ENCODE data around the gene CHCHD3.

DNA sequence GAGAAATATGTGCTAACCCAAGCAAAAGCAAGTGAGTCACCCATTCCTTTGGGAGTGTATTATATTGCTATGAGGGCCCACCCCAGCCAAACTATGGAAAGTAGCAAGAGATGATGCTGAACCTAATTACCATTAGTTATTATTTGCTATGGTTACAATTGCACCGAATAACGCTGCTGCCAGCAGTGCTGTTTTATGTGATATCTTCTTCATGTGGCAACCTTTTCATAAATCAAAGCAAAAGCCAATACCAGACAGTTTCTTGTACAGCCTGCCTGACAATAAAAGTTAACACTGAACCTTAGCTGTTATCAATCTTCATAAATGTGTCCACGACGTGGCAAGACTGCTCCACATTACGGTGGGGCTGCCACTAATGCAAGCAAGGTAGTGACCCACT lies 263.9 kb downstream of the CHCHD3 start:
- TF ChIP-seq, protein P1, sequence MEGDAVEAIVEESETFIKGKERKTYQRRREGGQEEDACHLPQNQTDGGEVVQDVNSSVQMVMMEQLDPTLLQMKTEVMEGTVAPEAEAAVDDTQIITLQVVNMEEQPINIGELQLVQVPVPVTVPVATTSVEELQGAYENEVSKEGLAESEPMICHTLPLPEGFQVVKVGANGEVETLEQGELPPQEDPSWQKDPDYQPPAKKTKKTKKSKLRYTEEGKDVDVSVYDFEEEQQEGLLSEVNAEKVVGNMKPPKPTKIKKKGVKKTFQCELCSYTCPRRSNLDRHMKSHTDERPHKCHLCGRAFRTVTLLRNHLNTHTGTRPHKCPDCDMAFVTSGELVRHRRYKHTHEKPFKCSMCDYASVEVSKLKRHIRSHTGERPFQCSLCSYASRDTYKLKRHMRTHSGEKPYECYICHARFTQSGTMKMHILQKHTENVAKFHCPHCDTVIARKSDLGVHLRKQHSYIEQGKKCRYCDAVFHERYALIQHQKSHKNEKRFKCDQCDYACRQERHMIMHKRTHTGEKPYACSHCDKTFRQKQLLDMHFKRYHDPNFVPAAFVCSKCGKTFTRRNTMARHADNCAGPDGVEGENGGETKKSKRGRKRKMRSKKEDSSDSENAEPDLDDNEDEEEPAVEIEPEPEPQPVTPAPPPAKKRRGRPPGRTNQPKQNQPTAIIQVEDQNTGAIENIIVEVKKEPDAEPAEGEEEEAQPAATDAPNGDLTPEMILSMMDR (IDR thresholded peaks at IDR 0.05), result no peak
- TF ChIP-seq POLR2A (IDR thresholded peaks at IDR 0.05), result no peak

Measured in thyroid gland (tissue), 4 donors.